HG02588 (cell line): ENCODE data around the gene CHSY1.

Source experiments
- ATAC-seq: cut with Tn5 transposase; IDR thresholded peaks from one replicate; pipeline ENCODE4 v1.9.1; 2021; ENCODE audit warnings: mild to moderate bottlenecking, moderate library complexity; ENCODE audit not compliant: unreplicated experiment

The CHSY1 gene

GRCh38 chr15:101156509-101157159 lies 95.2 kb downstream of the CHSY1 start:
- peak; percentile 83 for ATAC-seq

- ATAC-seq = peak; percentile 4
Observed at GRCh38 chr15:101156061-101156460, 95.8 kb downstream of the CHSY1 start.

- ATAC-seq = no peak
Observed at GRCh38 chr15:101153801-101154656, 97.8 kb downstream of the CHSY1 start.

DNA sequence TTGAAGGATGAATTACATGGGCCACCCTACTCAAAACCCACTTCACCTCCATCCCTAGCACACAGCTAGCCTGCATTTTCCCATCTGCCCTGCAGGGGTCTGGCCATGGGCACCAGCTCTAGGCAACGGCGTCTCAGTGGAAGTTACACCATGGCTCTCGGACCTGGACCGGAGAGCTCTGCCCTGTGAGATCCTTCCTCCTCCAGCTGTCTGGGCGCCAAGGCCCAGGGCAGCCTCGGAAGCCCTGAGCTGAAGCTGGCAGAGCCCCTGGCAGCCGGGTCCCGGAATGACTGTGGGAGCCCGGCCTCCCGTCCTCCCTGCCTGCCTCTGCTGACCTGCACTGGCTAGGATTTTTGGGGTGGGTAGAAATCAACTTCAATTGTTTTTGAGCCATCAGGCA lies 98.9 kb downstream of the CHSY1 start:
- no peak for ATAC-seq

- ATAC-seq = no peak
Observed at GRCh38 chr15:101151288-101151687, 100.6 kb downstream of the CHSY1 start.

GRCh38 chr15:101150723-101151040 lies 101.2 kb downstream of the CHSY1 start:
- ATAC-seq = no peak

DNA sequence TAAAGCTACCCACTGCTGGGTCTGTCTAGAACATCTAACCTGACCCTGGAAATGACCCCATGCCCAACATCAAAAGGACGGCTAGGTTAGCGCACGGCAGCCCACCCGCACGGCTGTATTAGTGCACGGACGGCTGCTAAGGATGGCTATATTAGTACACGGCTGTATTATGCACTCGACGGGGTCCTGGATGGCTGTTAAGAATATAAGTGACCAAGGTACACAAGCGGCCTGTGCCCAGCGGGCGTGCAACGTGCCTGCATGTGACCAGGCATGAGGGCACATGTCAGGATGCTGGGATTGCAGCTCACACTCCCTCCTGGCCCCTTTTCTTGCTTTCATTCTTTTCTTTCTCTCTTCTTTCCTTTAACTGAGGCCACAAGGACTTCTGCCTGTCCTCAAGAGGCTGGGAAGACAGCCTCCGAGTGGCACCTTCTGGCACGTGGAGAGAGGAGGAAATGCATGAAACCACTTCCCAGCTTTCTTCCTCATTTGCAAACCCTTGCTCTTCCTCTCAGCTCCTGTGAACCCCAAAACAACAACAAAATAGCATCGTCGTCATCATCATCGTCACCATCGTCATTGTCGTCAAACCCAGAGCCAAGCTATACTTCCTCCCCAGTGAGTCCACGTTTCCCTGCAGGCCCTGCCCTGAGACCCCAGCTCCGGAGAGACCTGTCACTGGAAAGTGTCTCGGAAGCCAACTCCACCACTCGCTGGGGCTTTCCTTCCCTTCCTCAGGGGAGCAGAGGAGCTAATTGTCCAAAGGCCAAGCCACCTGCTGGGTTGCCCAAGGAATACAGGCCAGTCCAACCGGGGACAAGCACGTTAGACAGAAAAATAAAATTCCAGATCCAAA lies 101.8 kb downstream of the CHSY1 start:
- ATAC-seq = no peak

DNA sequence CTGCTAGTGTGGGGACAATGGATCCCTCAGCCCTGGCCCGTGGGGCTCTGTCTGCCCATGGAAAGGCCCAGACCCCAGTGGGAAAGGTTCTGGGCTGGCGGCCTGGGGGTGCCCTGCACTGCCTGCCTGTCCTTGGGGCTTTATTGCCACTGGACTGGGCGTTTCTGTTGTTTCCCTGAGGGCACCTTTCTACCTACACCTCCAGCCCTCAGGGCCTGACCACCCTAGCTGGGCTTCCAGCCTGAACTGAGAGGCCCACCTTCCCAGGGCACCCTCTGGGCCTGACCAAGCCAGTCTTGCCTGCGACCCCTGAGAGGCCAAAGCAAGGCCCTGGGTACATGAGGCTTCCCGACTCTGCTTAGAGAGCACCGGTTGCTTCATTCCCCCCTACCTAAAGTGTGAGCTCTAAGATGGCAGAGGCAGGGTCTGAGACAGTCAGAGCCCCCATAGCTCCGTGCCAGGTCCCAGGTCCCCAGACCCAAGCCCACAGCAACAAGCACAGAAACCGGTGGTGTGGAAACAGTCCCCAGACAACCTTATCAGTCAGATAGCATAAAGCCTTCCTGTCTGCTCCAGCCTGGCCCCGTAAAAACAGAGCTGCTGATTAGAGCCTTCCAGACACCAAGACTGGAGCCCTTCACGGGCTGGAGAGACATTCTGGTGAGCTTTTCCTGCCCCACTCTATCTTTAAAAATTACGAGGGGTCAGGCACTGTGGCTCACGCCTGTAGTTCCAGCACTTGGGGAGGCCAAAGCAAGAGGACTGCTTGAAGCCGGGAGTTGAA lies 102.8 kb downstream of the CHSY1 start:
- no peak for ATAC-seq

- ATAC-seq = no peak
Observed at GRCh38 chr15:101148166-101148880, 103.5 kb downstream of the CHSY1 start.

GRCh38 chr15:101147181-101147580 lies 104.7 kb downstream of the CHSY1 start:
- no peak for ATAC-seq

GRCh38 chr15:101146118-101146702 lies 105.6 kb downstream of the CHSY1 start:
- ATAC-seq = no peak

DNA sequence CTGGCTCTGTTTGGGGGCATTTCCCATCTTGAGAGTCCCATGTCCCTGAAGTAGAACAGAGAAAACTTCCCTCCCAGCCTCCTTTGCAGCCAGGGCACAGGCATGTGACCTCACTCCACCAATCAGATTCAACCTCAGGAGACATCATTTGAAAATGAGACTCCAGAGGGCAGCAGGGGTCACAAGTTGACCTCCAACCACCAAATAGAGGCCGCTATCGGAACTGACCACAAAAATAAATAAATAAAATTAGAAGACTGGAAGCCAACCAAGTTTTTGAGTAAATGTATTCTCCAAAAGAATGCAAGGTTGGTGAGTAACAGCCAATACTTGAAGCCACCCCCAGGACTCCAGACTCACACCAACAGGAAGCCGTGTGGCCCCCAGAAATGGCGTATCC lies 106.5 kb downstream of the CHSY1 start:
- ATAC-seq = no peak

- no peak for ATAC-seq
Observed at GRCh38 chr15:101143321-101143720, 108.5 kb downstream of the CHSY1 start.

DNA sequence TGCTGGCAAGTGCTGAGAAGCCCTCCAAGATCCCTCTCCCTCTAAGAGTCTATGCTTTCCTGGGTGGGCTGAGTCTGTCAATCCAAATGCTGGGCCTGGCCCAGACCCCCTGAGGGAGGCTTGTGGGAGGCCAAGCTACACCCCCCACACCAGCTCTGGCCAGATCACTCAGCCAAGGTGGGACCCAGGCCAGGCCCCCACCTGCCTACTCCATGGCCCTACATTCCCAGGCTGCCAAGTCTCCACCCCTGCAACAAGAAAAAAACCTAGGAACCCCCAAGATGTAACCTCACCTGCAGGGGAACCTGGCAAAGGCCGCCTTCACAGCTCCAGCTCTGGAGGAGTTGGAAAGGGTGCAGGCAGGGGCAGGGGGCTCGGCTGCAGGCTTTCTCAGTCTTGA lies 109.1 kb downstream of the CHSY1 start:
- ATAC-seq = no peak

DNA sequence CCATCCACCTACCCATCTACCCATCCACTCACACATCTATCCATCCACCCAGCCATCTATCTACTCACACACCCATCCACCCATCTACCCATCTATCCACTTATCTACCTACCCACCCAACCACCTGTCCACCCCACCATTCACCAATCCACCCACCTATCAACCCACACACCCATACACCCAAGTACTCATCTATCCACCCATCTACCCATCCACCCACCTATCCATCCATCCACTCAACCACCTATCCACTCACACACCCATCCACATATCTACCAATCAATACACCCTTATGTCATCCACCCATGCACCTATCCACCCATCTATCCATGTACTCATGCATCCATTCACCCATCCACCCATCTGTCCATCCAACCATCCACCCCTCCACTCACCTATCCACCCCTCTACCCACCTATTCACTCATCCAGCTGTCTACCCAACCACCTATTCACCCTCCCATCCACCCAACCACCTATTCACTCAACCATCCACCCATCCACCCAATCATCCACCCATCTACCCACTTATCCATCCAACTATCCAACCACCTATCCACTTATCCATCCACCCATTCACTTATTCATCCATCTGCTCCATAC lies 109.8 kb downstream of the CHSY1 start:
- no peak for ATAC-seq

DNA sequence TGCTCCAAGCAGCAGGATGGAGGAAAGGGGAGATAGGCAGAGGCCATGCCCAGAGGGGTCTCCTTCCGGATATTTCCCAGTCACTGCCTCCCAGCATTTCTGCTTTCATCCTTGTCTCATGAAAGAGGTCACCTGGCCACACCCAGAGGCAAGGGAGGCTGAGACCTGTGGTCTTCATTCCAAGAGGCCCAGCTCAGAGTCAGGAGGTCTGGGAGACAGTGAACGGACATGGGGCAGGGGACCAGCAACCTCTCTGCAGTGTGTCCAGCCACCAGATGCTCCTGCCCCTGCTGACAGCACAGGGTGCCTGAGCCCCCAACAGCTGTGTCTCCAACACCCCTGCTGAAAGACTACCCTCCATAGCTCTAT lies 111.2 kb downstream of the CHSY1 start:
- ATAC-seq = no peak

DNA sequence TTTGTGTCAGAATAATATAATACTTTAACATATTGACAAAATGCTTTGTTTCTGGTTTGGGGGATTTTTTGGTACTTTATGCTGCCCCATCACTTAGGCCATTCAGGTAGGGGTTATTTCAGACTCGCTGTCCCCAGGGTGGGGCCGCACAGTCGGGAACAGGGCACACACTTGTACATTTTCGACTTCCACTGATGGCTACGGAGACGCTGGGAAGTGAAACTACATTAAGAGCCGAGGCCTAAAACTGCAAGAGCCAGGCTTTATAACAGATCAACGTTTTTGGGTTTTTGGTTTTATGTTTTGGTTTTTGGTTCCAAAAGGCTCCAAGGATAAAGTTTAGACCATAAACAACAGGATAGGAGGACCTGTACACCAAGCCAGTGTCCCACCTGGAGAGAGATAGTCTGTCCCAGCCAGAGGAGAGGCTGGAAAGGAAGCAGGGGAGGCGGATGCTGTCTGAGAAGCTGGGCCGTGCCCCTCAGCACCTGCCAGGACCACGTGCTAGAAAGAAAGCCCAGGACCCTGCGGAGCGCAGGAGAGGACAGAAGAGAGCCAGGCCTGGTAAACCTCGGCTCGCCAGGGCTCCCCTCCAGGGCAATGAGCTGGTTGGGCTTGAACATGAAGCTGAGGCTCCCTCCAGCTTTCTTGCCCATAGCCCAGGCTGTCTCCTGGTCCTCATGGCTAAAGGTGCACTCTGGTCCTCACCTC lies 111.7 kb downstream of the CHSY1 start:
- ATAC-seq = no peak

DNA sequence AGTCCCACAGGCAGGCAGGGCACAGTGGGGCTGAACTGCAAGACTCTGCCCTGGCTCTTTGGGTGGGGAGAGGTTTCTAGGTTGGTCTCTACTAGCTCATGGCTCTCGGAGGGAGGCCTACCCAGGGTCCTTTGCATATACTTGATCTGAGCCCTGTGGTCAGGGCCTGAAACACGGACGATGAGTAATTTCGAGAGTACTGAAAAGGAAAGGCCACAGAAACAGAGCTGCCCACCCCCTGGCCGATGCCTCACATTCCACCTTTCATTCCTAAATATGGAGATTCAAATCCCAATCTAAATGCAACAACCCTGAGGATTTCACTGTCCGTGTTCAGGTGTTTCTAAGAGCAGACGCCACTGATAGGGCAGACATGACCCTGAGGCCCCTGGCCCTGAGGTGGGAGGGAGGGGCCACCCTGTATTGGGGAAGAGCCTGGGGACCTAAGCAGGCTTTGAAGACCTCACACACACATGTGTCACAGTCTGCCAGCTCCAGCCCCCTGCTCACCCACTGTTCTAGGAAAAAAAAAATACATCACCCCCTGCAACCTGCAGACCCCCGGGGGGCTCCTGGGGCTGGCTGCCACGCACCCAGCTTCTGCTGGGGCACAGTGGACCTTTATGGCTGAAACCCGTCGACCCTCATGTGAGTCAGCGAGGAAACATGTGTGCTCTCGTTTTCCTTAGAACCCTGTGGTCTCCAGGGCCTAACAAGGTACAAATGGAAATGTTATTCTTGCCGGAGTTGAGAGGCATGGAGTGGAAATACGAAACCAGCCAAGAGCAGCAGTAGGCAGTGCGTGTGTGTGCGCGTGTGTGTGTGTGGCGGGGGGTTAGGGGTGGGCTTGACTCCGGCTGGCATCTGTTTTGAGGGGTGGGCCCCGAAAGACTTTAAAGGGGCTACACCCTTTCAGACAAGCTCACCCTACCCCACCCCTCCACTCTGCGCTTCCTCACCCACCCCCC lies 112.7 kb downstream of the CHSY1 start:
- peak; percentile 60 for ATAC-seq
